GM12875 (cell line): Measurements from ENCODE around the gene FBXL12.
A peak's percentile ranks its signal among the peaks of the same experiment; 100 is the strongest.
"Not testable (repeated sequence)": the region's sequence is repeated elsewhere in the genome, so short reads cannot be mapped to it uniquely, and the experiment has no call there.

Experiments
- H3K4me3 ChIP-seq: one replicate; pipeline ENCODE4 v1.5.1; 2011; ENCODE audit warnings: low read depth, low read length, control low read depth
- CTCF ChIP-seq: IDR thresholded peaks from 2 replicates; pipeline ENCODE4 v1.5.1; 2011; ENCODE audit warnings: low read depth, mild to moderate bottlenecking, control low read depth, inconsistent platforms, low read length, moderate library complexity, borderline replicate concordance; ENCODE audit not compliant: insufficient read depth

The FBXL12 gene

GRCh38 chr19:9827289-9828238, 8.7 kb upstream of the FBXL12 start, which contains the start of gene UBL5:
UBL5 (plus strand) TSS chr19:9827918; CDS start chr19:9828338, 420 bp downstream.
- TF ChIP-seq CTCF, result no peak
- peak within 1 kb of the TSS; percentile 87 for H3K4me3 ChIP-seq

GRCh38 chr19:9823816-9824215, 4.9 kb upstream of the FBXL12 start:
- no peak overlapping the region for H3K4me3 ChIP-seq
- TF ChIP-seq CTCF, result no peak

- not testable (repeated sequence) for H3K4me3 ChIP-seq
Measured at GRCh38 chr19:9820034-9820433, 1.2 kb upstream of the FBXL12 start.

GRCh38 chr19:9819596-9819909, 674 bp upstream of the FBXL12 start:
- H3K4me3 ChIP-seq, result peak overlapping the region; percentile 22
- no peak for TF ChIP-seq CTCF

GRCh38 chr19:9818175-9818733, 625 bp downstream of the FBXL12 start:
- no peak for TF ChIP-seq CTCF
- H3K4me3 ChIP-seq, result peak overlapping the region; percentile 99

GRCh38 chr19:9811139-9811538, 7.7 kb downstream of the FBXL12 start:
- TF ChIP-seq CTCF, result no peak
- no peak overlapping the region for H3K4me3 ChIP-seq

GRCh38 chr19:9808855-9809824, 9.7 kb downstream of the FBXL12 start:
- no peak for TF ChIP-seq CTCF
- no peak overlapping the region for H3K4me3 ChIP-seq
